K562 (cell line): ENCODE data around the gene IRF2BP2. TPM values are rescaled to one million over a fixed set of nuclear protein-coding genes. Genes with fewer than 3 reads are reported as not detected.

Experiments used
- ARID3A ChIP-seq: IDR thresholded peaks from 2 replicates; pipeline ENCODE4 v1.6.1; 2012; ENCODE audit warnings: low read depth, low read length, improper control_type of control experiment, borderline replicate concordance
- CBFA2T2 ChIP-seq: fragments of 450-650 bp; conservative IDR thresholded peaks from 2 replicates; pipeline ENCODE4 v1.6.1; 2017; ENCODE audit warnings: mild to moderate bottlenecking
- EP400 ChIP-seq: fragments of 450-650 bp; IDR thresholded peaks from 2 replicates; pipeline ENCODE4 v1.6.1; 2017; ENCODE audit warnings: antibody characterized with exemption, mild to moderate bottlenecking, moderate library complexity
- GABPA ChIP-seq: fragments of 200-800 bp; sonication (Bioruptor generic); conservative IDR thresholded peaks from 2 replicates; pipeline ENCODE4 v1.6.1; 2016; ENCODE audit warnings: low read depth, missing genetic modification characterization, missing compliant biosample characterization
- GABPB2 ChIP-seq: fragments of 250-450 bp; sonication (Bioruptor Pico); conservative IDR thresholded peaks from 2 replicates; pipeline ENCODE4 v1.5.1; 2021; ENCODE audit warnings: mild to moderate bottlenecking
- HNRNPH1 ChIP-seq: fragments of 200-400 bp; formaldehyde crosslinking; optimal IDR thresholded peaks from 2 replicates; pipeline ENCODE3; 2017; ENCODE audit warnings: low read depth, mild to moderate bottlenecking, low read length, moderate library complexity
- HNRNPLL ChIP-seq: fragments of 200-400 bp; formaldehyde crosslinking; IDR thresholded peaks from 2 replicates; pipeline ENCODE4 v1.6.1; 2017; ENCODE audit warnings: low read length, low read depth, mild to moderate bottlenecking; ENCODE audit not compliant: poor library complexity, severe bottlenecking
- NFE2 ChIP-seq: IDR thresholded peaks from 2 replicates; pipeline ENCODE4 v1.6.1; 2014; ENCODE audit warnings: antibody characterized with exemption, low read depth
- RCOR1 ChIP-seq, 2 experiments: IDR thresholded peaks; 2 replicates each; pipeline ENCODE4 v1.6.1; 2012; ENCODE audit warnings: low read depth in 2 of 2, low read length in 2 of 2, borderline replicate concordance in 1 of 2, improper control_type of control experiment in 1 of 2
- ZBTB17 ChIP-seq: fragments of 450-650 bp; formaldehyde crosslinking; IDR thresholded peaks from 2 replicates; pipeline ENCODE4 v1.4.0; 2020; ENCODE audit warnings: mild to moderate bottlenecking
- ZNF318 ChIP-seq, 2 experiments: fragments of 450-650 bp; IDR thresholded peaks; 2 replicates each; pipeline ENCODE4 v1.6.1; 2016; ENCODE audit warnings: mild to moderate bottlenecking in 2 of 2, borderline replicate concordance in 1 of 2, low read depth in 1 of 2, moderate library complexity in 1 of 2
- ZNF551 ChIP-seq: fragments of 250-450 bp; sonication (Bioruptor Pico); IDR thresholded peaks from 2 replicates; pipeline ENCODE4 v1.5.0; 2021; ENCODE audit warnings: mild to moderate bottlenecking, moderate library complexity
- ZNF584 ChIP-seq: fragments of 200-800 bp; sonication (Bioruptor generic); IDR thresholded peaks from 2 replicates; pipeline ENCODE4 v1.6.1; 2016; ENCODE audit warnings: low read depth, mild to moderate bottlenecking, missing genetic modification characterization, missing compliant biosample characterization
- ZNF740 ChIP-seq, 3 experiments: fragments of 200-800 bp in 1 of 3; sonication (Bioruptor generic) in 1 of 3; sonication (generic) in 1 of 3; formaldehyde crosslinking in 1 of 3; IDR thresholded peaks; 2 replicates each; pipeline versions ENCODE4 v1.6.1 to v1.8.0; 2016 to 2022; ENCODE audit warnings: mild to moderate bottlenecking in 2 of 3, missing compliant biosample characterization in 2 of 3, missing genetic modification characterization in 2 of 3, missing genetic modification reagents in 1 of 3
- polyA plus RNA-seq, 8 experiments: library from polyadenylated mRNA; depleted of rRNA in 4 of 8; stranded (reverse) in 5 of 8; unstranded in 3 of 8; fragments of >200 nt; fragmentation: Nextera tagmentation in 2 of 8; fragmentation: Illumina TruSeq in 1 of 8; extraction: Ambion mirVana in 2 of 8; extraction: Trizol in 1 of 8; gene quantifications; 2 replicates each; pipeline versions ENCODE4 v1.2.1 to v1.2.3, GENCODE V29; 2011 to 2014; ENCODE audit warnings: inconsistent platforms in 1 of 8, missing spikeins in 1 of 8
- total RNA-seq, 7 experiments: library from RNA; depleted of rRNA in 6 of 7; stranded (reverse); fragments of >200 nt in 6 of 7; fragmentation: Illumina TruSeq in 2 of 7; extraction: Trizol in 2 of 7; gene quantifications; 2 replicates each; pipeline versions ENCODE4 v1.2.1 to v1.2.3, GENCODE V29; 2011 to 2021; ENCODE audit warnings: low replicate concordance in 1 of 7

Gene IRF2BP2
- total and polyA plus RNA-seq, 9 of the 15 experiments (the other 6 are each of a cell fraction or from before 2014, with no cell fraction given) = 7.7 to 68.6 (median 22.1) TPM

- TF ChIP-seq ZNF551 (CRISPR knock-in tag) (peak; percentile 54; the same call in 1 of the 2 replicates), ZNF584 (no peak), EP400 (peak; percentile 54; the same call in 1 of the 2 replicates), NFE2 (0 out of 2 replicates have a peak, but pooled peaks have one; percentile 12), HNRNPH1 (no peak), RCOR1 (IDR thresholded peaks at IDR 0.05; ENCODE audit: borderline replicate concordance in 1 of 2, low read depth in 2 of 2, low read length in 2 of 2) (peak in 1 of 2 experiments; percentile 85; a peak in 2 of 4 replicates), ZNF740 (CRISPR knock-in tag; IDR thresholded peaks at IDR 0.05) (no peak), ZNF740 (tag; IDR thresholded peaks at IDR 0.05) (peak in 1 of 2 experiments; percentile 89; a peak in 2 of 4 replicates), ZNF318 (IDR thresholded peaks at IDR 0.05; ENCODE audit: borderline replicate concordance in 1 of 2, low read depth in 1 of 2) (peak; percentile 33 to 66; a peak in 2 of 4 replicates), CBFA2T2 (peak; percentile 73), ZBTB17 (CRISPR knock-in tag) (peak; percentile 61), HNRNPLL (peak; percentile 12), ARID3A (peak; percentile 52; the same call in 1 of the 2 replicates), GABPA (tag) (peak; percentile 42; the same call in 1 of the 2 replicates), GABPB2 (peak; percentile 84)
These were observed 8.5 kb downstream of the IRF2BP2 start (continued) for GRCh38 chr1:234601301-234602017.
